HG03108 (cell line): ENCODE results near the gene PDLIM7.

Experiments used
- ATAC-seq: cut with Tn5 transposase; IDR thresholded peaks from one replicate; pipeline ENCODE4 v1.9.1; 2021; ENCODE audit warnings: moderate library complexity; ENCODE audit not compliant: unreplicated experiment

PDLIM7 gene

GRCh38 chr5:177475563-177476427, 21.6 kb downstream of the PDLIM7 start:
- no peak for ATAC-seq

GRCh38 chr5:177474846-177475562, 22.4 kb downstream of the PDLIM7 start:
- ATAC-seq, result no peak

DNA sequence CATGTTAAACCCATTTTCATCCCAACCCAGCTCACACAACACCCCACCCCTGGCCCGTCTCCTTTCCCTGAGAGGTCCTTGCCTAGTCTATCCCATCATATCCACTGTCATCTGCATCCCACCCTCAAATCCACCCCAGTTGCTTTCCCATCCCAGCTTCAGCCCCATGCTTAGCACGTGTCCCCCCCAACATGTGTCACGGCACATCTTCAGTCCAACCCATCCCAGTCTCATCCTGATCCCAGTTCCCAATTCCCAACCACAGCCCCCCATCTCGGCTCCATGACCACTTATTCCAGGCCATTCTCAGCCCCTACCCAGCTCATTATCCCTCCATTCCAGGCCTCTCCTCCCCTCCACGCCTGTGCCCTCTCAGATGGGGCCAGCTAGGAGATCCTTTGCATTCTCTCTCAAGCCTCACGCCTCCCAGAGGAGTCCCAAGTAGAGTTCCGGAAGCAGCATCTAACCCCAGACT, 23.4 kb downstream of the PDLIM7 start:
- no peak for ATAC-seq

- ATAC-seq, result no peak
These were observed 23.9 kb downstream of the PDLIM7 start, which contains the start of gene DBN1 for GRCh38 chr5:177473443-177474001. DBN1 (minus strand) TSS chr5:177473634; CDS start chr5:177473521, 113 bp downstream.

DNA sequence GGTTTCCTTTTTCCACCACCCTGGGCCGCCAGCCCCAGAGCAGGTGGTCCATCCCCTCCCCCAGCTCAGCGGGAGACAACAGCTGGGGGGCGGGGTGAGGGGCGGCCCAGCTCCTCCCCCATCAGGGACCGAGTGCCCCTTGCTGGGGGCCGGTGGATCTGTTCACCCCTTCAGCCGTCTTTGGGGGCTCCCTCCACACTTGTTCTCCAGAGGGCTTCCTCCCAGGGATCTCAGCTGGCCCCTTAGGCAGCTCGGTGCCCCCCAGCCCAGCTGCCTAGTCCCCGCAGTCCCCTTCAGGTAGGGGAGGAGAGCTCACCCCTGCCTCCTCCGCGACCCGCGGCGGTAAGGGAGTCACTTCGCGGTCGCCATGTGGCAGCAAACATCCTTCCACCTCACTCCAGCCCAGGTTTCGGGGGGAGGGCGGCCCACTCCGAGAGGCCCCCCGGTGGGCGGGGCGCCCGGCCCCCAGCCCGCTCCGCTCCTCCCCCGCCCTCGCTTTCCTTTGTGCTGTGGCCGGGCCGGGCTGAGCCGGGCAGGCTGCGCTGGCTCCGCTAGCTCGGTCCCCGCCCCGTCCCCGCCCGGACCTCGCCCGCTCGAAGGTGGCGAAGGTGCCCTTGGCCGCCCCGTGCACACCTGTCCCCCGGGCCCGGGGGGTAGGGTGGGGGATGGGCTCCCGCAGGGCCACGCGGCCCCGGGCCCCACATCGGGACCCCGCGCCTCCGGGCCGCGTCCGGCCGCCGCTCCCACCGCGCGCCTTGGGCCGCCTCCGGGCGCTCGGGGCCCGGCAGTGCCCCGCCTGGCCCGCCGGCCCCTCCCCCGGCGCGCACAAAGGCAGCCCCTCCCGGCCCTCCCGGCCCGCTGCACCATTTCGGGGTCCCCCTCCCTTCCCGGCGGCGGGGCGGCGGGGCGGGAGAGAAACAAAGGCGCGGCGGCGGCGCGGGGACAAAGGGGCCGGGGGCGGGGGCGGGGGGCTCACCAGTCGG, 24.7 kb downstream of the PDLIM7 start:
- ATAC-seq, result peak; percentile 37

GRCh38 chr5:177471610-177472356, 25.6 kb downstream of the PDLIM7 start:
- ATAC-seq, result no peak

DNA sequence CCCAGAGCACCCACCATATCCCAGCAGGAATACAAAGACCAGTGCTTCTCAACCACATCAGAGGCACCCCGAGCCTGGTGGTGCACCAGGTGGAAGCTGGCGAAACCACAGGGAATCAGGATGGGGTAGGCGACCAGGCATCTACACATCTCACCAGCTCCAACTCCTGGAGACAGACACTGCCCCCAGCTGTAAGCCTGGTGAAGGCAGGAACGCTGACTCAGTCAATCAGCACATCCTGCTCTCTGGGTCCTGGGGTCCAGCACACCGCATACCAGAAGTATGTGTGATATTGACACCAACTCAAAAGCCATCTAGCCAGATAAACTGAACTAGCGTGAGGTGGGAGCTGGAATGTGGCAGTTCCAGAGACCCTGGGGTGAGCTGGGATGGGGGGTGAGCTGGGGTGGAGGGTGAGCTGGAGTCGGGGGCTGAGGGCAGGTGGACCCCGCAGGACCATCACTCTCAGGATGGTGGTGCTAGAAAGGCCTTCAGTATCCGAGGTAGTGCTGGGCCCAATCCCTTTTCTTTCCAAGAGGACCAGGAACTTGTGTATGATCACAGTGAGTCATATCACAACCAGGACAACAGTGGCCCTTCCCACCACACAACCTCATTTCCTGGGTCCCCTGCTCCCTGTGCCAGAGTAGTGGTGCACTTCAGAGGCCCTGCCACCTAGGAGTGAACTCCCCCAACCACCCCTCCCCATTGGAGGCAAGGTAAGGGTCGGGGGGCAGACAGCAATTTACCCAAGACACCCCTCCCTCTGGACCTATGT, 26.5 kb downstream of the PDLIM7 start:
- ATAC-seq, result no peak

- no peak for ATAC-seq
These were observed 27.5 kb downstream of the PDLIM7 start for GRCh38 chr5:177469750-177470525.

DNA sequence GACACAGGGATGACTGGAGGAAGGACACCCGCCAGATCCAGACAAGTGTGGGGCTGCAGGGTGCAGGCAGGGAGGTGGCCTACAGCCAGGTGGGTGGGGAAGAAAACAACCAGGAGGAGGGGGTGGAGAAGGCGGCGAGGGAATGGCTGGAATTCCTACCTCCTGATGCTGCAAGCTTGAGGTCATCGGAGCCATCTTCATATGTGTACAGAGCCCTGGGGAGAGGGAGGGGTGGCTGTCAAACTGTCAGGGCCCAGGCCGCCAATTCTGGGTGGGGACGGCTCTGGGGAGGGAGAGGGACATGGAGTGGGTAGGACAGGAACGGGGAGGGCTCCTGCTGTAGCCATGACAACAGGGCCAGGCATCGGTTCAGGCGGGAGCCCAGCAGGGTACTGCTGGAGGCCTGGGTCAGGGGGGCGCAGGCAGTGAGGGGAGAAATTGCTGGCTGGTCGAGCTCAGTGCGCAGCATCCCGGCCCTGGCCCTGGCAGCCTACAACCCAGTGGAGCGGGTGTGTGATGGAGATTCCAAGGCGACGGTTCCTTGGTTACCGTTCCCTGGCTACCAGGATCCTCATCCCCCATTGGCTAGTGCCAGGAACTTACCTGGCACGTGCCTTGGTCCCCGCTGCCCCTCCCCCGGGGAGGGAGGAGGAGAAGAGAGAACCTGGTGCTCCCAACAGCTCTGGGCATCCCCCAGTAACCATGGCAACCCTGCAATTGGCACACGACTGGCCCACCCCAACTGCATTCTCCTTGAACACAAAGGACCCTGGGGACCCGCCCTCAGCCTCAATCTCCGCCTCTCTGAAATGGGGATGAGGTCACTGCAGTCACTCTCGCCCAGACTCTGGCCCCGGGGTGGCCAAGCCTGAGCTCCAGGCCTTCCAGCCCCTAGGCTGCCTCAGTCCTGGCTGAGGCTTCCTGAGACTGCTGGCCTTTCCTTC, 28.4 kb downstream of the PDLIM7 start:
- ATAC-seq, result no peak

DNA sequence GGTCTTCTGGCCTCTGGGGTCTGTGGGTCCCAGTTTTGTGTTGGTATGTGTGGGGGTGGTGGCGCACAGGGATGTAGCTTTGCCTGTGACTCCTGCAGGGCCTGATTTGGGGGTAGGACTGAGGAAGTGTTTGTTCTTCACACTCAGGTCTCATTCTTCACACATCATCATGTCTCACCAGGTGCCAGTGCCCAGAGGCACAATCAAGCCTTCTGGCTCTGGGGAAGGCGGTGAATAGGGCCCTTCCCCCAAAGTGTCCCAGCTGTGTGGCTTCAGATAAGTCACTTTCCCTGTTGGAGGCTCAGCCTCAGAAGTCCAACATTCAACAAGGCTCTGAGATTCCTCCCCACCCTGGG, 29.1 kb downstream of the PDLIM7 start:
- ATAC-seq, result no peak

- ATAC-seq, result no peak
These were observed 30.0 kb downstream of the PDLIM7 start for GRCh38 chr5:177467436-177467835.

DNA sequence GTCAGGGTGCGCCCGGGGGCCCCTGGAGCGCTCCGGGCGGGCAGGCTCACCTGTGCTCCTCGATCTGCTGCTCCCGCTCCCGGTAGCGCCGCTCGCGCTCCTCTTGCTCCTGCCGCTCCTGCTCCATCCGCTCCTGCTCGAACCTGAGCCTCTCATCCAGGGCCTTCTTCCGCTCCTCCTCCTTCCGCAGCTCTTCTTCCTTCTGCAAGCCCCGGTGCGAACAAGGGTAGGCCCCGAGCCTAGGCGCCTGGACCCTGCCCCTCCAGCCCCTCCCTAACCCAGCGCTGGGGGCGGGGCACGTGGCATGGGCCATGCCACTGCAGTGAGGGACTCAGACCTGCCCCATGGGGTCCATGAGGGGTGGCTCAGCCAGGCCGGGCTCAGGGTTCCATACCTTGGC, 30.5 kb downstream of the PDLIM7 start:
- no peak for ATAC-seq

DNA sequence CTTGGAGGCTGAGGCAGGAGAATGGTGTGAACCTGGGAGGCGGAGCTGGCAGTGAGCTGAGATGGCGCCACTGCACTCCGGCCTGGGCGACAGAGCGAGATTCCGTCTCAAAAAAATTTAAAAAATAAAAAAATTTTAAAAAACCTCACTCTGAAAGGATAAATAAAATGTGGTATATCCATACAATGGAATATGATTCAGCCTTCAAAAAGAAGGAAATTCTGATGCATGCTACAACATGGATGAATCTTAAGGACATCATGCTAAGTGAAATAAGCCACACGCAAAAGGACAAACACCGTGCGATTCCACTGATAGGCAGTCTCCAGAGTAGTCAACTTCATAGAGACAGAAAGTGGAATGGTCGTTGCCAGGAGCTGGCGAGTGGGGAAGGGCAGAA, 32.4 kb downstream of the PDLIM7 start:
- ATAC-seq, result no peak

GRCh38 chr5:177462021-177462670, 35.3 kb downstream of the PDLIM7 start:
- no peak for ATAC-seq

- no peak for ATAC-seq
These were observed 37.4 kb downstream of the PDLIM7 start for GRCh38 chr5:177459819-177460628.

DNA sequence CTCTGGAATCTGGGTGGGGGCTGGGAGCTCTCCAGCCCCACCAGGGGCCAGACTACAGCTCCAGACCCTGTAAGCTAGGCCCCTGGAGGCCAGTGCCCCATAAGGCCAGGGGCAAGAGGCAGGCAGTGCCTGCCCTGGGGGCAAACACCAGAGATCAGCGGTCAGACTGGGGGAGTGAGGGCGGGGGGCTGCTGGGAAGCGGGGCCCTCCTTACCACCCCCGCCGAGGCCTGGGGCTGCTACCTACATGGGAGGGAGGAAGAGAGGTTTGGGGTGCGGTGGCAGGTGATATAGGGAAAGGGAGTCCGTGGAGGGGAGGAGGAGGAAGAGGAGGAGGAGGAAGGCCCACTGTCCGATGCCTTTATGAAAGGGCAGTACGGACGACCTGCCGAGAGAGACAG, 38.0 kb downstream of the PDLIM7 start:
- ATAC-seq, result no peak
